Measurements from ENCODE around the gene SH3GLB2.
A peak's percentile ranks its signal among the peaks of the same experiment; 100 is the strongest.
"Not testable (repeated sequence)": the region's sequence is repeated elsewhere in the genome, so short reads cannot be mapped to it uniquely, and the experiment has no call there.

Gene SH3GLB2

DNA sequence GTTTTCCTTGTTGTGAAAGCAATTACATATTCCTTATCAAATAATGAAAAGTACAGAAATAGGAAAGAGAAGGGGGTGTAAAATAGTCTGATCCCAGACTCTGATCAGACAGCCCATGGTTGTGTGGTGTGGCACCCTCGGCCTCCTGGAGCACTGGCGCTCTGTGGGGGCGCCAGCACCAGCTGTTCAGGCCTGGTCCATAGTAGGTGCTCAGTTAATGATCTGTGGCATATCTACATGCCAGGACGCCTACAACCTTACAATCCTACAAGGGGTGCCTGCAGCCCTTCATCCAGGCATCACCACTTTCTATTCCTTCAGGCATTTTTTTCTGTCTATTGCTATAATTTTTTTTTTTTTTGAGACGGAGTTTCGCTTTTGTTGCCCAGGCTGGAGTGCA, 24.9 kb upstream of the SH3GLB2 start:
- no peak for DNase-seq (ENCODE audit: low read depth in 2 of 2)

DNA sequence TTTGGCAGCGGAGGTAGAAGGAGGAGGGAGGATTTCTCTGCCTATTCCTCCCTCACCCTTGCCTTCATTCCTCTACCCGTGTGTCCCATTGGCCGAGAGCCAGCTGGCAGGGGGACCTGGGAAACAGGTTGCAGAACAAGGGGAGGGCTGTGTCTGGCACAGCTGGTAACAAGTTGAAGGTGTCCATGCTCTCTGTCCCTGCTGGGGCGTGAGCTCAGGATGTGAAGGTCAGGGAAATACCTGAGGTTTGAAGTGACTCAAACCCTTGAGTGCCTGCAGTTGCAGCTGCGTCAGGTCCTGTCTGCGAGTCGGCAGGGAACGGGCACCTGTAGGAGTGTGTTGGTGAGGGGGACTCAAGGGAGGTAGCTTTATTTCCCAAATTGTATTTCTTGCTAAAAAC, 24.5 kb upstream of the SH3GLB2 start:
- DNase-seq (ENCODE audit: low read depth in 2 of 2), result no peak

DNA sequence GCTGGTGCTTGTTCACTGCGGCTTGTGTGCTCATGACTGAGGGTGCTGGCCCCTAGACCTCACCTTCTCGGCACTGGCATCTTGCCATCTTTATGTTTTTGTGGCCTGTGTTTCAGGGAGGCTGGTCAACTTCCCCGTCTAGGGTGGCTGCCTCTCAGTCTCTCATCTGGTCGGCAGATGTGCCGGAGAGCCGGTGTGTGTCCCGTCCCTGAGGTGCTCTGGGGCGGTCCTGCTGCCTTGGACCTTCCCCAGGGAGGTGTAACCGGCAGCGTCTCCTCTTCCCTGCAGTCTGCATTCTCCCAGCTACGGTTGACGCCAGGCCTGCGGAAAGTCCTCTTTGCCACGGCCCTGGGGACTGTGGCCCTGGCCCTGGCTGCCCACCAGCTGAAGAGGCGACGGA, 13.9 kb upstream of the SH3GLB2 start:
- no peak for DNase-seq (ENCODE audit: low read depth in 2 of 2)

DNA sequence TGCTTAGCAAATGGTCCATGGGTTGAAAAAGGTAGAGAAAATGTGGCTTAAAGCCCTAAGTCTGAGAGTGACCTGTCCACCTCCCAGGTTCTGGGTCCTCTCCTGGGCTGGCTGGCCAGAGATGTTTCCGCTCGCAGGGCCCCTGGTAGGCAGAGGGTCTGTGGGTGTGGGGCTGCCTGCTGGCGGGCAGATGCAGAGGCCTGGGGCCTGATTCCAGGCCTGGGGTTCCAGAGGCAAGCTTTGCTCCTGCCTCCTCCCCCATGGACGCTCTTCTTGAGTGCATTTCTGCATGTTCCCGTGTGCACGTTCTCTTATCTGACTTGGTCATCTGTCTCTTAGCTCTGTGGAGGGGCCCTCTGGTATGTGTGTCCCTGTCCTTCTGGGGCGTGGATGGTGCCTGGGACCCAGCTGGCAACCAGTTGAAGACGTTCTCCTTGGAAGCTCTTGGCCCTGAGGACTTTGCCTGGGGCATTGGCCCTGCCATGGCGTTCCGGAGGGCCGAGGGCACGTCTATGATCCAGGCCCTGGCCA, 12.0 kb upstream of the SH3GLB2 start:
- no peak for DNase-seq (ENCODE audit: low read depth in 2 of 2)

DNA sequence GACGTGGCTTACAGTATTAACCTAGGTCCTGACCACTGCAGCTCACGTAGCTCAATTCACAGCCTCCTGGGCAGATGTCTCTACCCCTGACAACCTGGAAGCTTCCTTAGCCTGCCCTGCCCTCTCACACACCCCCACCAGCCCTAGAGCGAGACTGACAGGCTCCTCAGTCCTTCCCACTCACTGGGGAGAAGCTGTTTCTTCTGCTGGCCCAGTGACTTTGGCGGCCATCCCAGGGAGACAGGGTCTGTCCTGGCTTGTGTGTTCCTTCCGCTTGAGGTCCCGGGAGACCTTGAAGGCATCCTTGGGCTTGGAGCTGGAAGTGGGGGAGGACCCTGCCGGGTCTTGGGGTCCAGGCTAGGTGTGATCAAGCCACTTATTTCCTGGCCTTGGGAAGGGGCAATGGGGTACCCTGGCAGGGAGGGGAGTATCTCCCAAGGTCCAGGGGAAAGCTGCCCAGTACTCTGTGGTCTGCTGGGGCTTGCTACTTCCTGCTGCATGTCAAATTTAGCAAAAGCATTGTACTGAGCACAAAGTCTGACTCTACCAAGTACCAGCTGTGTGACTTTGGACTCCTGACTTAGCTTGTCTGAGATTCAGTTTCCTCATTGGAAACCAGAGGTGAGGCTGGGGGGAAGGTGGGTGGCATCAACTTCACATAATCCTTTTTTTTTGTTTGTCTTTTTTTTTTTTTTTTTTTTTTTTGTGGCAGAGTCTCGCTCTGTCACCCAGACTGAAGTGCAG, 10.2 kb upstream of the SH3GLB2 start:
- DNase-seq (ENCODE audit: low read depth in 2 of 2), result no peak

DNA sequence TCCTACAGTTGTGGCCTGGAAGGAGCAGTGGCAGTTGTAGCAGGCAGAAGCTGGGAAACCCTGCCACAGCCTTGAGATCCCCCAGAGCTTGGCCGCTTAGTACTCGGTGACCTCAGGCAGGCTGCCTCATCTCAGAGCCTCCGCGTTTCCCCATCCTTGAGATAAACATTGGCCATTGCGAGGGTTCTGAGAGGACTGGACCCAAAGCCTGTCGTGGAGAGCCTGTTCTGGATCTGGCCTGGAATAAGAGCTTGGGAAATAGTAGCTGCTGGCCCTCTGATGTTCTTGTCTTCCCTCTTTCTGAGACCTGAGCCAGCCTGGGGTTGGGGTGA, 9.6 kb upstream of the SH3GLB2 start:
- DNase-seq (ENCODE audit: low read depth in 2 of 2), result no peak

DNA sequence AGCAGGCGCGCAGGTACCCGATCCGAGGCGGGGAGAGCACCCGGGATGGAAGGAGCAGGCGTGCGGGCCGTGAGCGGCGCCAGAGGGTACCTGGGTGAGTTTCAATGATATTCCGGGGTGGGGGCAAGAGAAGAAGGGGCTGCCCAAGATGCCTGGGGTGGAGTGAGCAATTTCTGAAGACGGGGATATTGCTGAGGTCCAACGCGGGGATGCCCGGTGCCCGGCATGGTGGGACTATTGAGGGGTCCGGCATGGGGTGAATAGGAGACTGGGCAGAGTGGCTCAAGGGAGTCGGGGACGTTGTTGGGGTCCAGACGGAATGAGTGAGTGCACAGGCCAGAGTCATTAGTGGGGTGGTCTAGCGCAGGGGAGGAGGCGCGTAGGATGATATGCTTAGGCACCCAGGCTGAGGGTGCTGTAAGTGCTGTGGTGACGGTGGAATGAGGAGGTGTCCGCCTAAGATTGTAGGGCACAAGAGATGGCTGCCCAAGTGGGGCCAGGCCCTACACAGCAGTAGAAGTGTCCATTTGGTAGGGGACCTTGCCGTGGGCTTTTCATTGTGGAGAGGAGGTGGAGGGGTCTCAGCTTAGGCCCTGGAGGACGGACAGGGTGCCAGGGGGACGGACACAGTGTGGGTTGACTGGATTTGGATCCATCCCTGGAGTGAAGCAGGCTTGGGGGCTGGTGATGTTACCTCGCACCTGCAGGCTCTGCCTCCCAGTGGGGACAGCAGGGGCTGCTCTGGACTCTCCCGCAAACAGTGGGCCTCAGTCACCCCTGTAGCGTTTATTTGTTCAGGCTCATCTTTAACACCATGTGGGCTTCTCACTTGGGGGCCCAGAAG, 9.0 kb upstream of the SH3GLB2 start:
- DNase-seq (ENCODE audit: low read depth in 2 of 2), result no peak

DNA sequence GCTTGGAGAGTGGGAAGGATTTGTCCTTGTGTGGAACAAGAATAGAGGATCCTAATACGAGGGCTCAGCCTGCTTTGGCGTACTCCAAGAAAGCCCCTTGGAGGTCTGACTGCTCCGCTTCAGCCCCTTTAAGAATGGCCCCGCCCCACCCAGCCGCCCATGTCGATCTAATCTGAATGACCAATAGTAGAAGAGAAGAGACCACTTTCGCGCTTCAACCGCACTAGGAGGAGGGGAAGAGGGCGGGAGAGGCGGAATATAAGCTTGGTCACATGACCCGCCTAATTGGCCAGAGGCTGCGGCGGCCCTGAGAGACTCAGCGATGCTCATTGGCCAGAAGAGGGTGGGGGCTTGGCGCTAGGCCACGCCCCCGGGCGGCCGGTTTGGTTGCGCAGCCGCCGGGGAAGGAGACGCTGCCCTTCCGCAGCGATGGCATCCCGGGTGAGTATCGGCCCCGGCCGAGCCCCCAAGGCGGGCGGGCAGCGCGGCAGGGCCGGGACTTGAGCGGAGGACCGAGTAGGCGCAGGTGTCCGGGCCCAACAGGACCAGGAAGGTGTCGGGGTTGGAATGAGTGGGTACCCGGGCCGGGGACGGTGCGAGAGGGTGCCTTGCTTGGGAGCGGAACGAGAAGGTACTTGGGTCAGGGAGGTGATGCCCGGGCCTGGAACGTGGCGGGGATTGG, 8.3 kb upstream of the SH3GLB2 start, which contains the start of gene MIGA2:
Gene MIGA2, plus strand, starts transcription at position 386 of the 682 bp plus-strand sequence. CDS start 3,969 bp downstream, outside the sequence.
- peak; percentile 97 to 98 for DNase-seq (ENCODE audit: low read depth in 2 of 2)

DNA sequence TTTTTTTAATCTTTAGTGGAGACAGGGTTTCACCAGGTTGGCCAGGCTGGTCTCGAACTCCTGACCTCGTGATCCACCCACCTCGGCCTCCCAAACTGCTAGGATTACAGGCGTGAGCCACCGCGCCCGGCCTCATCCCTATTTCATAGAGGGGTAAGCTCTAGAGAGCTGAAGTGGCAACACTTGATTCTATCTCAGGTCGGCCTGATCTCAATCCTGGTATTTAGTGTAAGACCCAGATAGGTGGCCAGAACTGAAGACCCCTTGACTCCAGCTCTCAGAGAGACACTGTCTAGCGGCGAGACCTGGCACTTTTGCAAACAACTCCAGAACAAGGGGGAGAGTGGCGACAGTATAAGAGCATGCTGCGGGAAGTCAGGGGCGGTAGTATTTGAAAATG, 7.7 kb upstream of the SH3GLB2 start:
- DNase-seq (ENCODE audit: low read depth in 2 of 2), result not testable (repeated sequence)

DNA sequence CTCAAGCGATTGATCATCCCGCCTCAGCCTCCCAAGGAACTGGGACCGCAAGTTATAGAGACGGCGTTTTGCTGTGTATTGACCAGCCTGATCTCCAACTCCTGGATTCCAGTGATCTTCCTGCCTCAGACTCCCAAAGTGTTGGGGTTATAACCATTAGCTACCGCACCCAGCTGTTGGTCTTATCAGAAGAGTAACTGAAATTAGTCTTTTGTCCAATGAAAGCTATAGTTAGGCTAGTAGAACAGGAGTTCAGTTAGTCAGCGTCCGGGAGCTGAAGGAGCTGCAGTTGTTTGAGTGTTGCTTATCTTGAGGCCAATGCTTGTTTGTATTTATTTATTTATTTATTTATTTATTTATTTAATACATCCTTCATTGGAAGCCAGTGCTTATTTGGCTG, 5.1 kb upstream of the SH3GLB2 start:
- DNase-seq (ENCODE audit: low read depth in 2 of 2), result no peak

DNA sequence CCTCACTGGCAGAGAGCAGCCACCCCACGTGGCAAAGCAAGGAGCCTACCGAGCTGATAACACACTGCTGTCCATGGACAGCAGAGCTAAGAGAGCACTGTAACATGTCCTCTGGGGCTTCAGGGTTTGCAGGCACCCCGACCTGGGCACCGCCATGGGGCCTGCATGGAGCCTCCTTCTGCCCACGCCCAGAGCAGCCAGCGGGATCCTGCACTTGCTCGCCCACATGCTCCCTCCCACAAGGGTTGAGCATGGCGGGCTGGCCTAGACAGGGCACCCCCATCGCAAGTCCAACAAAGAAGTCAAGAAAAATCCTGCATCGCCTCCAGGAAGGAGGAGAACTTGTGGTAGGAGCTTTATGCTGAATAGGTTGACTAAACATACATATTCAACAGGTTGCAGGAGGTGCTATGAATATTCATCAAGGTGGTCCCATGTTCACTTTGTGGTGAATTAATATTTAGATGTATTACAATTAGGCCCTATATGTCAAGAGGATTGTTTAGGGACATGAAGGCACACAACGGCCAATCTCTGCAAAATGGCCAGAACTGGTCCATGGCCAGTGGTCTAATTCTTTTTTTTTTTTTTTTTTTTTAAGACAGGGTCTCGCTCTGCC, 4.5 kb upstream of the SH3GLB2 start:
- DNase-seq (ENCODE audit: low read depth in 2 of 2), result no peak

DNA sequence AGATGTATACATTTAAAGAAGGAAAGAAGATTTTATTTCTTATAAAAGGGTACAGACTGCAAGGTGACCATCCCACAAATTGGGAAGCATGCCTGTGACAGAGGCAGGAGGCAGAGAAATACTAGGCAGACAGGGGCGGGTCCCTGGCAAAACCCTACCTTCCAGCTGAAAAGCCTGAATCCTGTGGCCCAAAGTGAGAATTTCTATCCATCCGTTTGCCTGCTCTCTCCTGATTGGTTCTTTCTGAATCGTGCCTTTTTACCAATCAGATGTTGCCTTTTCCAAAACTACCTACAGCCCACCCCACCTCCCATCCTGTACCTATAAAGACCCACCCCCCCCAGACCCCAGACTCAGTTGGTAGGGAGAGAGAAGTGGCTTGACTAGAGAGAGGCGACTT, 3.4 kb upstream of the SH3GLB2 start:
- no peak for DNase-seq (ENCODE audit: low read depth in 2 of 2)

DNA sequence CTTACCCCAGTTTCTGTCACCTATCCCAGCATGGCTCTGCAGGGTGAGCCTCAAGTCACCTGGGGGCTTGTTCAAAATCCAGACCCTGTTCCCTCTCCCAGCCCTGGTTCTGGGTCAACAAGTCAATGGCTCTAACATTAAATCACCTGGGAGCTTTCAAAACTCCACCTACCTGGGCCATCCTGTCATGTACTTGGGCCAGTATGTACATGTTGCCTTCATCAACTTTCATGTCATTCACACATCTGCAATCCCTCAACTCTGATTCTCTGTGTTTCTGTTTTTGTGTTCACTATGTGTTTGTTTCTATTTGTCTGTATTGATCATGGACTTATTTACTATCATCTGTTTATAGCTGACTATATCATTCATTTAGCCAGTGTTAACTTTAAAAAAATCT, 2.1 kb upstream of the SH3GLB2 start:
- no peak for DNase-seq (ENCODE audit: low read depth in 2 of 2)

DNA sequence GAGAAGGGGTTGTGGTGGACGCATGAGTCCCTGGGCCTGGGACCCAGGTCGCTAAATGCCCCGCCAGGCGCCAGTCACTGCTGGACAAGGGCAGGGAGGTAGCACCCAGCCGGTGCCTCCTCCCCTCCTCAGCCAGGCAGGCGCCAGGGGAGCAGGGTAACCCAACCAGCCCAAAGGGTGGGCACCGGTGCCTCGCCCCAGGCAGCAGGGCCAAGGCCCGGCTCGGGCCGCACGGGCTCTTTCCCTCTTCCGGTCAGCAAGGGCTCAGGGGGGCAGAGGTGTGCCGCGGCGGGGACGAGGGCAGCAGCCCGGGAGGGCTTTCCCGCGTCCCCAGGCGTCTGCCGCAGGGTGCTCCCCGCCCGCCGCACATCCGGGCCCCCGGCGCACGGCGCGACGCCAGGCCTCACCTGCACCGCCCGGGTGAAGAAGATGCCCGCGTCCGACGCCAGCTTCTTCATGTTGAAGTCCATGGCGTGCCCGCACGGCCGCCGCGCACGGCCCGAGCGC, 393 bp downstream of the SH3GLB2 start:
- DNase-seq (ENCODE audit: low read depth in 2 of 2), result no peak

DNA sequence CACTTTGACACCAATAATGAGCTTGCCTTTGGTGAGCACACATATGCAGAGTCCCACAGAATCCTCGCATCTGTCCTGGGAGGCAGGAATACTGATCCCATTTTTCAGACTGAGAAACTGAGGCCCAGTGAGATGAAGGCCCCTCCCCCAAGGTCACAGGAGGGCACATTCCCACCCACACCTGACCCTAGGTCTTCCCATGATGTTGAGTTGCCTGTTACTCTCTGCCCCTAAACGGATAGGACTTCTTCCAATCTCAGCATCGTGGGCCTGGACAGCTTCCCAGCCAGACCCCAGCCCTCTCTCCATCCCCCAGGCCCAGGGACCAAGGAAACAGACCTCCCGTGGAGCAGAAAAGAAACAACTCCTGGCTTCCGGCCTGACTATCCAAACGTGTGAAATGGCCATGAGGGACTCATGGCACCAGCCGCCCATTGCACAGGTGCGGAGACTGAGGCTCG, 877 bp downstream of the SH3GLB2 start:
- no peak for DNase-seq (ENCODE audit: low read depth in 2 of 2)

DNA sequence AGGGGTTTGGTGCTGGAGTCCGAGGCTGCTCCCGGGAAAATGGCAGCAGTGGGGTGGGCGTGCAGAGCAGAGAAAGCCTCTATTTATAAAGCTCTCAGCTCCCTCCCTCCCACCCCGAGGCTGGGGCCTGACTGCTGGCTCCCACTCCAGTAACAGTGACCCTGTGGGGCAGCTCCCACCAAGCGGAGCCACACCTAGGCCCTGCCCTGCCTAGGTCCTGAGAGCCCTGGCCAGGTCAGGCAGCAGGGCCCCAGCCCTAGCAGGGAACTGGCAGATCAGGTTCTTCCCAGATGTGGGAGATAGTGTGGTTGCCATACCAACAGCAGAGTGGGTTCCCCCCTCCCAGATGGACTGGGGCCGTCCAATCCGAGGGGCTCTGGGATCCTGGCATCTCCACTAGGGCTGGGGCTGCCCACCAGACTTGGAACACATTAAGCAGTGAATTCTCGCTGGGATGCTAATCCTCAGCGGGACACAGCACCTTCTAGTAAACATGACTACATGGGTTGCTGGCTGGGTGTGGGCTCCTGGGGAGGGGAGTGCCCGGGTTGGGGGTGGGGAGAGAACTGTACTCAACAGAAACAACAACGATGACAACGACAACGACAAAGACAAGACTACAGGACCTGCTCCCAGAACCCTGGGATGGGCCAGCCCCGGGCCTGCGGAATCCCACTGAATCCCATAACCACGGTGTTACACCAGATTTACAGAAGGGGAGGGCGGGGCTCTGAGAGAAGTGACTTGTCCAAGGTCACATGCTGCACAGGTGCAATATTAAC, 1.5 kb downstream of the SH3GLB2 start:
- DNase-seq (ENCODE audit: low read depth in 2 of 2), result no peak

DNA sequence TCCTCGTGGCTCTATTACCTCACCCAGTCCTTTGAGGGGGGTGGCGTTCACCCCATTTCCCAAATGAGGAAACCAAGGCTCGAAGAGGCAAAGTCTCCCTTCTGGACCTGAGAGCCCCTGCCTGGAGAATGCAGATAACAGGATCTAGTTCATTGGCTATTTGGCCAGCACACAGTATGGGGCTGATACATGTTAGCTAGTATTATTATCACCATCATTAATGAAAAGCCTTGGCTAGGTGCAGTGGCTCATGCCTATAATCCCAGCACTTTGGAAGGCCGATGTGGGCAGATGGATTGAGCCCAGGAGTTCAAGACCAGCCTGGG, 4.3 kb downstream of the SH3GLB2 start:
- DNase-seq (ENCODE audit: low read depth in 2 of 2), result no peak

DNA sequence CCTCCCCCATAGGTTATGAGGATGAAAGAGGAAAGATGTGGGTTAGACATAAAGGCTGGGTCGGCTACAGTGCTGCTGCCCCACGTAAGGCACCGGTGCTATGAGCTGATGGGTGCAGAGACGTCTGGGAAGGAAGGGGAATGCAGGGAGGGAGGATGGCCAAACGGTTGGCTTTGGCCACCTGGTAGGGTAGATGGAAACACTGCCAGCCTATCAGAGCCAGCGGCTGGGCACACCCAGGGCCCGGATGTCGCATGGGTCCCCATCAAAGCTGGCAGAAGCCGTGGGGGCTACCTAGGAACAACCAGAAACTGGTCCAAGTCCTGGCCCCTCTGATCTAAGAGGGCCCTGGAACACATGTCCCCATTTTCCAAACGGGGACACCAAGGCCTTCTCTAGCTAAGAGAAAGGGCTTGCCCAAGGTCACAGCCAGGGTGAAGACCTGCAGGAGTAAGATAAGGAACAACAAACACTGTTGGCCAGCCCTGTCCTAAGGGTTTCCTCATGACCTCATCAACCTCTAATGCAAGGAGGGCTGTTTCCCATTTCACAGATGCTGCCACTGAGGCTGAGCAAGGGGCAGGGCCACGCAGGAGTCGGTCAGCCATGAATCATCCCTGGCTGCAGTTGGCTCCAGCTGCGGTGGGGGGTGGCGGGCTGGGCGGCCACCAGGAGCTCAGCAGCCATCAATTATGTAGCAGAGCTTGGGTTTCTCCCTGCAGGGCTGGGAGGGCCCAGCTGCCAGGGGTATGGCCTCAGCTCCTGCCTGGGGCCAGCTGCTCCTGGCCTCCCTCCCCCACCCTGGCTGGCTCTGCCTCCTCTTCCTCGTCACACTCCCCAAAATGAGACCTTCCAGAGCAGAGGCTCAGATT, 4.9 kb downstream of the SH3GLB2 start:
- peak; percentile 21 to 32 for DNase-seq (ENCODE audit: low read depth in 2 of 2)

DNA sequence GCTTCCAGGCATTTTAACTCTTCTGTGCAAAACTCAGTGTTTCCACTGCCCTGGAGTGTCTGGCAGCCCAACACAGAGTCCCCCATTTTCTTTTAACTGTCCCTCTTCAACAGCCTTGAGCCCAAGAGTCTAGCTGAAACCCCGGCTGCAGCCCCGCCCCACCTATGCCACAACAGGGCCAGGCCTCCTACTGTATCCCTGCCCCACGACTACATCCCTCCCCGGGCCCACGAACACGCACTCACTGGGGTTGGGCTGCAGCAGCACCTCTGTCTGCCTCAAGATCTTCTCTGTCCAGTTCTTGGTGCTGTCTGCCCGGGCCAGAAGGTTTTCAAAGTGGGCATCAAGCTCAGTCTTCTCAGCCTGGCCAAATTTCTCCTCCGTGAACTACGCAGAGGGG, 6.1 kb downstream of the SH3GLB2 start:
- DNase-seq (ENCODE audit: low read depth in 2 of 2), result no peak

DNA sequence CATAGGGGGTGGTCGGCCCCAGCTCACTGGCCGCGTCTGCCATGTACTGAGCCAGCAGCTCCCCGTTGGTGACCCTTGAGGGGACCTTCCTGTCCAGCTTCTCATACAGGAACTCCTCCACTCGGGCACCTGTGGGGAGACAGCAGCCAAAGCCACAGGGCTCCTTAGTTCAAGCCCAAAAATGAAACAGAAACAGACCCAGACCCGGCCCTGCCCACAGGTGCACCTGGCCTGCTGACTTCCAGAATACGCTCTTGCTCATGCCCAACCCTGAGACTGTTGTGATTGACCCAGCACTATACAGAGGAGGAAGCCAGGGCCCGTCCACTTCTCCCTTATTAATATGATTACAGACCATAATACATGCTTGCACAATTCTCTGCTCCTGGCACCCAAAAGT, 7.0 kb downstream of the SH3GLB2 start:
- no peak for DNase-seq (ENCODE audit: low read depth in 2 of 2)
